Fibroblast of lung (primary cell): ENCODE data around the gene DDX42.

Source experiments
- EZH2 ChIP-seq: IDR thresholded peaks from 2 replicates; pipeline ENCODE4 v1.5.1; 2012; ENCODE audit warnings: low read length, control low read depth, mild to moderate bottlenecking; ENCODE audit errors: missing control alignments
- TF ChIP-seq, protein P1 (sequence below), 2 donors: IDR thresholded peaks in 1 of 2; conservative IDR thresholded peaks in 1 of 2; 1 replicate in 1 of 2; 2 replicates in 1 of 2; pipeline ENCODE4 v1.5.1; 2011 to 2012; ENCODE audit warnings: low read length in 2 of 2, control low read depth in 1 of 2, inconsistent platforms in 1 of 2, low read depth in 1 of 2, mild to moderate bottlenecking in 1 of 2

DNA sequence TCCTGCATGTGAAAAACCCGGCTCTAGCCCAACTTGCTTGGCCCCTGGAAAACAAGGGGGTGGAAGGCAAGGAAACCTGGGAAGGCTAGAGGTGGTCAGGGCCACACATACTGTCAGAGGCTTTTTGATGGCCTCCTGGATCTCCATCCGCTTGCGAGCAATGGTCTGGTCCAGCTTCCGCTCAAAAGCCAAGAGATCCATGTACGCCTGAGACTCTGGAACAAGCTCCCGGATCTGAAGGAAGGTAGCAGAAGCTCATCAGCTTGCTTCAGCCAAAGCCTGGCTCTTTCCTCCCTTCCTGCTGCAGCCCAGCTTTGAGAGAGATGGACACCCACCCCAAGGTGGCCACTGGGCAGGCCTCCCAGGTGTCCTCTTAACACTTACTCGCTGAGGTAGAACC, 62.8 kb downstream of the DDX42 start:
- TF ChIP-seq, protein P1, sequence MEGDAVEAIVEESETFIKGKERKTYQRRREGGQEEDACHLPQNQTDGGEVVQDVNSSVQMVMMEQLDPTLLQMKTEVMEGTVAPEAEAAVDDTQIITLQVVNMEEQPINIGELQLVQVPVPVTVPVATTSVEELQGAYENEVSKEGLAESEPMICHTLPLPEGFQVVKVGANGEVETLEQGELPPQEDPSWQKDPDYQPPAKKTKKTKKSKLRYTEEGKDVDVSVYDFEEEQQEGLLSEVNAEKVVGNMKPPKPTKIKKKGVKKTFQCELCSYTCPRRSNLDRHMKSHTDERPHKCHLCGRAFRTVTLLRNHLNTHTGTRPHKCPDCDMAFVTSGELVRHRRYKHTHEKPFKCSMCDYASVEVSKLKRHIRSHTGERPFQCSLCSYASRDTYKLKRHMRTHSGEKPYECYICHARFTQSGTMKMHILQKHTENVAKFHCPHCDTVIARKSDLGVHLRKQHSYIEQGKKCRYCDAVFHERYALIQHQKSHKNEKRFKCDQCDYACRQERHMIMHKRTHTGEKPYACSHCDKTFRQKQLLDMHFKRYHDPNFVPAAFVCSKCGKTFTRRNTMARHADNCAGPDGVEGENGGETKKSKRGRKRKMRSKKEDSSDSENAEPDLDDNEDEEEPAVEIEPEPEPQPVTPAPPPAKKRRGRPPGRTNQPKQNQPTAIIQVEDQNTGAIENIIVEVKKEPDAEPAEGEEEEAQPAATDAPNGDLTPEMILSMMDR (conservative IDR thresholded peaks at IDR 0.05 in 1 of 2, IDR thresholded peaks at IDR 0.05 in 1 of 2; ENCODE audit: low read depth in 1 of 2, low read length in 2 of 2): no peak
- no peak for TF ChIP-seq EZH2
